Epithelial cell of proximal tubule (primary cell): Measurements from ENCODE around the gene NSD1. TPM values are rescaled to one million over a fixed set of nuclear protein-coding genes. Genes with fewer than 3 reads are reported as not detected.
A peak's percentile ranks its signal among the peaks of the same experiment; 100 is the strongest.

Source experiments
- DNase-seq: peaks from one replicate; pipeline ENCODE4 v3.0.0-alpha.2; 2011; ENCODE audit warnings: low read depth
- H3K4me3 ChIP-seq: 2 replicates; pipeline ENCODE4 v1.5.1; 2011; ENCODE audit warnings: low read depth, mild to moderate bottlenecking, low read length
- total RNA-seq: library from RNA; depleted of rRNA; stranded (reverse); fragments of >200 nt; gene quantifications from 2 replicates; pipeline ENCODE4 v1.2.3, GENCODE V29; 2015
- TF ChIP-seq, protein P1 (sequence below): conservative IDR thresholded peaks from 2 replicates; pipeline ENCODE4 v1.5.1; 2012; ENCODE audit warnings: low read depth, mild to moderate bottlenecking, low read length

NSD1 gene
- total RNA-seq, 1 donor from 2014 or later: 30.6 TPM

GRCh38 chr5:177346820-177347219 is 213.2 kb downstream of the NSD1 start:
- no peak for DNase-seq
- TF ChIP-seq, protein P1, sequence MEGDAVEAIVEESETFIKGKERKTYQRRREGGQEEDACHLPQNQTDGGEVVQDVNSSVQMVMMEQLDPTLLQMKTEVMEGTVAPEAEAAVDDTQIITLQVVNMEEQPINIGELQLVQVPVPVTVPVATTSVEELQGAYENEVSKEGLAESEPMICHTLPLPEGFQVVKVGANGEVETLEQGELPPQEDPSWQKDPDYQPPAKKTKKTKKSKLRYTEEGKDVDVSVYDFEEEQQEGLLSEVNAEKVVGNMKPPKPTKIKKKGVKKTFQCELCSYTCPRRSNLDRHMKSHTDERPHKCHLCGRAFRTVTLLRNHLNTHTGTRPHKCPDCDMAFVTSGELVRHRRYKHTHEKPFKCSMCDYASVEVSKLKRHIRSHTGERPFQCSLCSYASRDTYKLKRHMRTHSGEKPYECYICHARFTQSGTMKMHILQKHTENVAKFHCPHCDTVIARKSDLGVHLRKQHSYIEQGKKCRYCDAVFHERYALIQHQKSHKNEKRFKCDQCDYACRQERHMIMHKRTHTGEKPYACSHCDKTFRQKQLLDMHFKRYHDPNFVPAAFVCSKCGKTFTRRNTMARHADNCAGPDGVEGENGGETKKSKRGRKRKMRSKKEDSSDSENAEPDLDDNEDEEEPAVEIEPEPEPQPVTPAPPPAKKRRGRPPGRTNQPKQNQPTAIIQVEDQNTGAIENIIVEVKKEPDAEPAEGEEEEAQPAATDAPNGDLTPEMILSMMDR: no peak
- no peak overlapping the region for H3K4me3 ChIP-seq

DNA sequence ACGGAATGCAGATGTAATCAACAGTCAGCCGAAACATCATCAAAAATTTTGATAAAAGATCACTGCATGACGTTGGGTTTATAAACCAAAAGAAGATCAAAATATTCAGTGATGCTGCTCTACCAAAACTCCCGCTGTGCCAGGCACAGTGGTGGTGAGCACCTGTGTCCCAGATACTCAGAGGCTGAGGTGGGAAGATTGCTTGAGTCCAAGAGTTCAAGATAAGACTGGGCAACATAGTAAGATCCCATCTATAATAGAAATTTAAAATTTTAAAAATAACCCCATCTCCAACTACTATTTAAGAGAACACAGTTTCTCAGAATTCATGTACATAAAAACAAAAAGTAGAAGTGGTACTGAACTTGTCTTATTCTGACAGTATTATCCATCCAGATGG is 214.1 kb downstream of the NSD1 start:
- TF ChIP-seq, protein P1: no peak
- DNase-seq: no peak
- no peak overlapping the region for H3K4me3 ChIP-seq

DNA sequence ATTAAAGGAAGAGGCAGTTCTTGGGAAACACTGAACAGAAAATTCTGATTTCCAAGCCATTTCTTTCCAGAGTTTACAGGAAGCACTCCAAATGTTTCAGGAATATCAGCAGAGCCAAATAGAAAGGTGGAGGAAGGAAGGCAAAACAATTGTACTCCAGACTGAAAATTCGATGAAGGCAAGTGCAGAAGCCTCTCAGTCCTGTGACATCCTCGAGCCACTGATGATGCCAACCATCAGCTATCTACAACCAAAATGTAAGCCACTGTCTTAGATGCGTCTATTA is 215.7 kb downstream of the NSD1 start:
- TF ChIP-seq, protein P1: no peak

DNA sequence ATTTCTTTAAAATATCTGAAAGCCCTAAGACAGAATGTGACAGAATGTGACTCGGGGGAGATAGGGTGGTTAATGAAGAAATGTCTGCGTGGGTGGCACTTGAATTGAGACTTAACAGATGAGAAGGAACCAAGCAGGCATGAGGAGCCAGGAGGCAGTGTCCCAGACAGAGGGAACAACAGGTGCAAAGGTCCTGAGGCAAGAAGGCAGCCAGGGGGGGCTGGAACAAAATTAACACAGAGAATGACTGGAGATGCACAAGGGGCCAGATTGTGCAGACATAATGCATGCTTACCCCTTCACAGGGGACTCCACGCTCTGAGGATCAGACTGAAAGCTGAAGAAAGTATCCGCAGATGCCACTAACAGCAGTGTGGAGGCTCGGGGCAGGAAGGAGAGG is 216.2 kb downstream of the NSD1 start:
- TF ChIP-seq, protein P1: no peak
- no peak for DNase-seq
- peak overlapping the region; percentile 74 for H3K4me3 ChIP-seq

More for the DNA sequence above, 215.7 kb downstream of the NSD1 start:
- H3K4me3 ChIP-seq: no peak overlapping the region
- DNase-seq: no peak

Other genes with a start within 250 kb of the NSD1 start
- 0.43 TPM in 1 of 2 replicates, not detected in the other for gene HK3, start 234.4 kb upstream of the NSD1 start, total RNA-seq
- gene UIMC1, start 127.0 kb upstream of the NSD1 start, total RNA-seq: 15.6 and 21.6 TPM in 2 replicates
- 8.8 and 14.4 TPM in 2 replicates for gene ZNF346, start 111.1 kb upstream of the NSD1 start, total RNA-seq
- gene FGFR4, start 46.9 kb upstream of the NSD1 start, total RNA-seq: 50.0 and 54.6 TPM in 2 replicates
- gene RAB24, start 169.9 kb downstream of the NSD1 start, total RNA-seq: 16.7 and 22.4 TPM in 2 replicates
- gene PRELID1, start 170.0 kb downstream of the NSD1 start, total RNA-seq: 150 and 273 TPM in 2 replicates
- gene MXD3, start 178.1 kb downstream of the NSD1 start, total RNA-seq: 41.9 and 42.7 TPM in 2 replicates
- gene LMAN2, start 217.9 kb downstream of the NSD1 start, total RNA-seq: 252 and 266 TPM in 2 replicates
- gene RGS14, start 224.2 kb downstream of the NSD1 start, total RNA-seq: 17.1 and 19.6 TPM in 2 replicates